Effector CD8-positive, alpha-beta T cell (primary cell): Measurements from ENCODE around the gene FAM185A.
"Not testable (repeated sequence)": the region's sequence is repeated elsewhere in the genome, so short reads cannot be mapped to it uniquely, and the experiment has no call there.

Experiments
- DNase-seq: peaks from one replicate; lab custom pipeline; 2025; lab: John Stamatoyannopoulos, UW
- total RNA-seq, 4 experiments: gene quantifications; one replicate each; lab custom pipeline; 2026; lab: John Stamatoyannopoulos, UW

Gene FAM185A
- total RNA-seq: 5.3 to 10.7 (median 7.2) reads per million in 4 experiments

- peak; percentile 93 for DNase-seq
Observed at GRCh38 chr7:102748605-102749444, at the start of gene FAM185A. Gene FAM185A, plus strand, starts transcription at chr7:102748999. Its CDS starts 209 bp downstream, at chr7:102749208.

- not testable (repeated sequence) for DNase-seq
Observed at GRCh38 chr7:102713011-102713690, 35.6 kb upstream of the FAM185A start.

- not testable (repeated sequence) for DNase-seq
Observed at GRCh38 chr7:102713691-102714080, 35.1 kb upstream of the FAM185A start.

GRCh38 chr7:102714774-102715522 is 33.9 kb upstream of the FAM185A start:
- DNase-seq: not testable (repeated sequence)

DNA sequence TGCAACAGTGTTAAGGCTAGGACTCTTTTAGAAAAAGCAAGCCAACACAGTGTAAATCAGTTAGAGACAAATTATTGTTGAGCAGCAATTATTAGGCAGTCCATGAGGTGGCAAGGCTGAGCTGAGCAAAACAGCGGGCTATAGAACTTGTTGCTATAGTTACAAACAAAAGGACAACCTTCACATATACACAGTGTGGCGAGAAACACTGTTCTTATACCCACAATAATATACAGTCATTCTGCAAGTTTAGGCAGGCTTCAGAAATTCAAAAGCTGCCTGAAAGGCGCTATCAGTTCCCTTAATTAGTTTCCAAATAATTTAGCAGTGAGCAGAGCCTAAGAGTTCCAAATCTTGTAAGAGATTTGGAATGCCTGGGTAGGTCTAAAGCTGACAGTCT is 33.1 kb upstream of the FAM185A start:
- DNase-seq: not testable (repeated sequence)

DNA sequence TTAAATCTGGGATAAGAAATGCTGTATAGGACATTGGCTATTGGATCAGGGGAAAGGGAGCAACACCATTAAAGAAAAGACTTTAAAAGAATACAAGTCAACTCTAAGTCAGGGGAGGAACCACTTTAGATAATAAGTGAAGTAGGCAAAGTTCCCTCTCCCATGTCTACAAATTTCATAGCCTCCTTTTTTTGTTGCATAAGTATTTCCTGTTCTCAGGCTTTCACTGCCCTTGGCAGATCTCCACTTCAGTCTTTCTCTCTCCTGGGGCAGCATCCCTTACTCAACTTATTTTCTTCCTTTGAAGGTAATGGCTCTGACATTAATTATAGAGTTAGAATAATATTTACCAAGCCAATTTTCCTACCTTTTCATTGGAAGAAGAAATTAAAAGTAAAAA is 30.3 kb upstream of the FAM185A start:
- DNase-seq: not testable (repeated sequence)

DNA sequence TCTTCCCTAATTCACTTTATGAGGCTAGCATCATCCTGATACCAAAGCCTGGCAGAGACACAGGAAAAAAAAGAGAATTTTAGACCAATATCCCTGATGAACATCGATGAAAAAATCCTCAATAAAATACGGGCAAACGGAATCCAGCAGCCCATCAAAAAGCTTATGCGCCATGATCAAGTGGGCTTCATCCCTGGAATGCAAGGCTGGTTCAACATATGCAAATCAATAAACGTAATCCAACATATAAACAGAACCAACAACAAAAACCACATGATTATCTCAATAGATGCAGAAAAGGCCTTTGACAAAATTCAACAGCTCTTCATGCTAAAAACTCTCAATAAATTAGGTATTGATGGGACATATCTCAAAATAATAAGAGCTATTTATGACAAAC is 22.6 kb upstream of the FAM185A start:
- not testable (repeated sequence) for DNase-seq

GRCh38 chr7:102729670-102730069 is 19.1 kb upstream of the FAM185A start:
- DNase-seq: not testable (repeated sequence)

- not testable (repeated sequence) for DNase-seq
Observed at GRCh38 chr7:102730431-102730830, 18.4 kb upstream of the FAM185A start.

GRCh38 chr7:102742002-102742771 is 6.6 kb upstream of the FAM185A start:
- DNase-seq: not testable (repeated sequence)

DNA sequence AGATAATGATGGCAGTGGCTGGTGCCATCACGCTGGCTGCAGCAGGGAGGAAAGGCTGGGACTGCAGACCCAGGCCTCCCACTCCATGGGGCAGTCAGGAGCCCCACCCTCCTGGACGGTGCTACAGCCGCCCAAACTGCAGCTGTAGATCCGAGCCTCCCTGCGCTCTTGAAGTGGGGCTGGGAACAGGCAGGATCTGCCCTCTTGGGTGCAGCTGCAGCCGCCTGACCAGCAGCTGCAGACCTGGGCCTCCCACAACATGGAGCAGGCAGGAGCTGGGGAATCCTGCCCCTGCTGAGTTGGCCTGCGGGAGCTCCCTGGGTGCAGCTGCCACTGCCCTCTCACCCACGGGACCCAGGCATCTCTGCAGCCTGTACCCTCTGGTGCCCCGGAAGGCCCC is 4.9 kb upstream of the FAM185A start:
- DNase-seq: not testable (repeated sequence)

DNA sequence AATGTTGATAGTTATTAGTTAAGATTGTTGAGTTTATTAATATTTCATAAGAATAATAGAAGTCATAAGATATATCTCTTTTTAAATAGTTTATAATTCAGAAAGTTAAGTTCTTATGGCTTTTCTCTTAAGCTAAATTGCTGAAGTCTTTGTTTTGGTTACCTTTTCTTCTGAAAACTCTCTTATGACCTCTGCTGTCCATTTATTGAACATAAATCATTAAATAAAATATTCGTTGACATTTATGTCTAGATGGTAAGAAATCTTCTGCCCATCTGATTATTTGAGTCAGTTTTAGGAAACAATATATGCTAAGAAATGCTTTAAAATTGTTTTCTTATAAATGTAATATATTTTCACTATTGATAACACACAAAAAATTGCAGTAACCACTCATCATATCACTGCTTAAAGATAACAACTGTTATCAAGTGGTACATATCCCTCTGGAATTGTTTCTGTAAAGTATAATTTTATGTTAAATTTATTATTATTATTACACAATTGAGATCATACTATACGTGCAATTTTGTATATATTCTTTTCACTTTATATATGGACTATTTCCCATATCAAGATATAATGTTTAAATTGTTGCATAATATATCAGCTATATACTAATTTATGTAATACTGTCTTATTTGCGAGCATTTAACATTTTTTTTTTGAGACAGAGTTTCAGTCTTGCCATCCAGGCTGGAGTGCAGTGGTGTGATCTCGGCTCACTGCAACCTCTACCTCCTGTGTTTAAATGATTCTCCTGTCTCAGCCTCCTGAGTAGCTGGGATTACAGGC is 3.1 kb upstream of the FAM185A start:
- DNase-seq: not testable (repeated sequence)

DNA sequence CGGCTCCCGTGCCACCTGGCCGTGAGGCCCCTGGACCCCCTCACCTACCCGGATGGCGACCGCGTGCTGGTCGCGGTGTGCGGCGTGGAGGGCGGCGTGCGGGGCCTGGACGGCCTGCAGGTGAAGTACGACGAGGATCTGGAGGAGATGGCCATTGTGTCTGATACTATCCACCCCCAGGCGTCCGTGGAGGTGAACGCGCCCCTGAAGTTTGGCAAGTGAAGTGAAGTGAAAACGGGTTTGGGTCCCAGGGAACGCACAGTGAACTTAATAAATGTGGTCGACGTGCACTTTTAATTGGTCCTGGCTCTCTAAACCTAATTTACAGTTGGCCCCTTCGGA is 617 bp downstream of the FAM185A start:
- not testable (repeated sequence) for DNase-seq

DNA sequence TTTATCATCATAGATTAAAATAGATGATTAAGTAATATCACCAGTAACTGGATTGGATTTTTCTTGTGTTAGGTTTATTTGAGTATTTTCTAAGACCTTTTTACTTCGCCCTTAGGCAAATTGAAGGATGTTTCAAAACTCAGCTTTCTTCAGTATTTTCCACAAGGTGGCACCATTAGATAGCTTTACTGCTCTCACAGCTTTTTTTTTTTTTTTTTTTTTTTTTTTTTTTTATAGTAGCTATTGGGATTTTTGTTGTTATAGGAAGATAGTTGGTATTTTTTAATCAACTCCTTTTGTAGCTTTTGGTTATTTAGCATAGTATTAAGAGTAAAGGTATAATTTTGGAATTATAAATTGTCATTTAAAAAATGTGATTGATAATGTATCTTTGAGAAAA is 9.4 kb downstream of the FAM185A start:
- not testable (repeated sequence) for DNase-seq

GRCh38 chr7:102759934-102760333 is 11.1 kb downstream of the FAM185A start:
- not testable (repeated sequence) for DNase-seq

GRCh38 chr7:102761234-102761633 is 12.4 kb downstream of the FAM185A start:
- not testable (repeated sequence) for DNase-seq

DNA sequence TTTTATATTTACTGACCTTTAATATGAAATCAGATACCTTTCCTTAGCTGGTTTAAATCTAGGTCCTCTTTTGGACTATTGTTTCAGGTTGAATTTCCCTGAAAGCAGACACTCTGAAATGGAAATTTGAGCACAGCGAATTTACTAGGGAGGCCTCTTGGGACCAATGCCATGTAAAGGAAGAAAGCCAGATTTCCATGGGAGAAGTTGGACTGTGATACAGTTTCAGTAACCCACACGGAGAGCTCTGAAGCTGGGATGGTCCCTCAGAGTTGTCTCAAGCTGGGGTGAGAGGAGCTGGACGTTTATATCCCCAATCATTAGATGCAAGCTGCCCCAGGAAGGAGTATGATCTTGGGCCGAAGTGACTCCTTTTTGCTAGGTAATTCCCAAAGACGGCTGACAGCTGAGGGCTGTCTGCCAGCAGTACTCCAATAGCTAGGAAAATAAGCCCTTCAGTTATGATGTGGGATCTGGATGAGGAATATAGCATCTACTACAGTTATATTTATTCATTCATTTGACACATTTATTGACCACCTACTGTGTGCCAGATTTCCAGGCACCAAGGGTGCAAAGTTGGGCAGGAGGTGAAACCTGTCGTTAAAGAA is 14.6 kb downstream of the FAM185A start:
- not testable (repeated sequence) for DNase-seq

DNA sequence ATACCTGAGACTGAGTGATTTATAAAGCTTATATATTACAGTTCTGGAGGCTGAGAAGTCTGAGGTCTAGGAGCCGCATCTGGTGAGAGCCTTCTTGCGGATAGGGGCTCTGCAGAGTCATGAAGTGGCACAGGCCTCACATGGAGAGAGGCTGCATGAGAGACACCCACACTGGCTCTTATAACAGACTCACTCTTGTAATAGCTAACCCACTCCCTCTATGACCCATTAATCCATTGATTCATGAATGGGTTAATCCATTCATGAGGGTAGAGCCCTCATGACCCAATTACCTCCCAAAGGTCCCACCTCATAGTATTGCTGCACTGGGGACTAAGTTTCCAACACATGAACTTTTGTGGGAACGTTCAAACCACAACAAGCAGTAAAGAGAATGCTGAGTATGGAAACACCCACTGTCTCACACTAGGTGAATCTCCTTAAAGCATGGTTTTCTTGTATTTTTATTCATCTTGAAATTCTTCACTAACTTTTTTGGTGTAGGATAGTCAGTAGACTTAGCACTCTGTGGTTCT is 20.9 kb downstream of the FAM185A start:
- DNase-seq: not testable (repeated sequence)

- DNase-seq: not testable (repeated sequence)
Observed at GRCh38 chr7:102770467-102770866, 21.7 kb downstream of the FAM185A start.

- not testable (repeated sequence) for DNase-seq
Observed at GRCh38 chr7:102776217-102776616, 27.4 kb downstream of the FAM185A start.
